ENCODE measurements around the gene TNKS1BP1.

DNA sequence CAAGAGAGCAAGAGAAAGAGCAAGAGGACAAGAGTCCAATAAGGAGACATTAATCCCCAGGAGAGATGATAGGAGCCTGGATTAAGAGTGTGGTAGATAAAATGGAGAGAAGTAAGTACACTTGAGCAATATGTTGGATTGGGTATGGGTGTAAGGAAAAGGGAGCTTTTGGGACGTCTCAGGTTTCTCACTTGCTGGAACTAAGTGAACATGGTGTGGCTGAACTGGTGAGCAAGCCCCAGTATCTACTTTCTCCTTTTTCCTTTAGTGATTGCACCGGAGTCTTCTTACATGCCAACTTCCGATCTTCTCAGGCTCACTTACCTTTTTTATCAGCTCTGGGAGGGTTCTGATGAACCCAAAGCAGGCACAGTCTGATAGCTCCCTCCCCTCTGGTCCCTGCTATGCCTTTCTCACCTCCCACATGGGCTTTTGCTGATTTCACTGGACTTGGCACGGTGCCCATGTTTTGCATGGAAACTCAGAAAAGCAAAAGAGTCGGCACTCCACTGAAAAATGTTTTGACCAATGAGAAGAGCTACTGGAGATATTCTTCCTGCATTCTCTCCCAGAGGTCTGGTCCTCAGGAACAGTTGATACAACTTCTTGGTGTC lies 73.2 kb downstream of the TNKS1BP1 start:
- no peak for TF ChIP-seq POLR2A (IDR thresholded peaks at IDR 0.05; ENCODE audit: low read length)
- TF ChIP-seq GATA1 (IDR thresholded peaks at IDR 0.05; ENCODE audit: low read depth, low read length): no peak
